OCI-LY7 (cell line): Measurements from ENCODE around the gene CUEDC2. TPM values are rescaled to one million over a fixed set of nuclear protein-coding genes. Genes with fewer than 3 reads are reported as not detected.

Source experiments
- Bru-seq: library from RNA; stranded (reverse); fragments of 400-500 nt; gene quantifications from one replicate; lab custom pipeline; 2021; lab: Mats Ljungman, UMichigan
- BruChase-seq, 2 experiments: library from RNA; stranded (reverse); fragments of 400-500 nt; gene quantifications; one replicate each; lab custom pipeline; 2021; lab: Mats Ljungman, UMichigan
- BruUV-seq: library from RNA; stranded (reverse); fragments of 400-500 nt; replicated peaks from 2 replicates; lab custom pipeline; 2021; lab: Mats Ljungman, UMichigan
- CTCF ChIA-PET: fragments of 300-600 bp; sonication (Branson Sonifier 250); formaldehyde crosslinking; loops from one replicate; lab custom pipeline; 2022; ENCODE audit warnings: antibody characterized with exemption; ENCODE audit not compliant: unreplicated experiment; lab: Charles Lee
- POLR2A ChIA-PET: fragments of 300-600 bp; sonication (Branson Sonifier 250); formaldehyde crosslinking; loops from one replicate; lab custom pipeline; 2022; ENCODE audit warnings: antibody characterized with exemption; lab: Charles Lee
- DNase-seq: peaks from one replicate; pipeline ENCODE4 v3.0.0-alpha.2; 2015; ENCODE audit warnings: low spot score
- H2AFZ ChIP-seq: fragments of 200-600 bp; sonication (generic), shearing (Covaris generic); 2 replicates; pipeline ENCODE4 v1.6.1; 2014; ENCODE audit warnings: mild to moderate bottlenecking, antibody characterized with exemption, low read length, moderate library complexity
- H3K27ac ChIP-seq: fragments of 200-600 bp; sonication (generic); 2 replicates; pipeline ENCODE4 v1.5.1; 2014; ENCODE audit warnings: mixed run types, low read depth, mild to moderate bottlenecking, moderate library complexity, low read length, inconsistent platforms; ENCODE audit not compliant: poor library complexity, severe bottlenecking
- H3K36me3 ChIP-seq: fragments of 200-600 bp; sonication (generic); 2 replicates; pipeline ENCODE4 v1.6.1; 2014; ENCODE audit warnings: mild to moderate bottlenecking, antibody characterized with exemption, low read length, moderate library complexity, mixed read lengths; ENCODE audit not compliant: insufficient read depth
- H3K4me1 ChIP-seq: fragments of 200-600 bp; sonication (generic); 2 replicates; pipeline ENCODE4 v1.5.1; 2014; ENCODE audit warnings: mild to moderate bottlenecking, low read length; ENCODE audit not compliant: insufficient read depth, poor library complexity, severe bottlenecking
- H3K4me2 ChIP-seq: fragments of 200-600 bp; sonication (generic); 2 replicates; pipeline ENCODE4 v1.6.1; 2014; ENCODE audit warnings: mild to moderate bottlenecking, low read length
- H3K4me3 ChIP-seq: fragments of 200-600 bp; sonication (generic); 2 replicates; pipeline ENCODE4 v1.5.1; 2014; ENCODE audit warnings: mild to moderate bottlenecking, low read depth, low read length; ENCODE audit not compliant: poor library complexity, severe bottlenecking
- H3K79me2 ChIP-seq: fragments of 200-600 bp; sonication (generic); 2 replicates; pipeline ENCODE4 v1.6.1; 2016; ENCODE audit warnings: low read depth, mild to moderate bottlenecking, low read length, moderate library complexity, mixed read lengths; ENCODE audit not compliant: insufficient read depth
- H3K9me2 ChIP-seq: fragments of 200-600 bp; sonication (generic); 2 replicates; pipeline ENCODE4 v1.6.1; 2016; ENCODE audit warnings: mild to moderate bottlenecking, low read length, mixed read lengths; ENCODE audit not compliant: insufficient read depth
- H3K9me3 ChIP-seq: fragments of 200-600 bp; sonication (generic); 2 replicates; pipeline ENCODE4 v1.6.1; 2014; ENCODE audit warnings: mild to moderate bottlenecking, mixed run types, low read length, mixed read lengths
- H4K20me1 ChIP-seq: fragments of 200-600 bp; sonication (generic); 2 replicates; pipeline ENCODE4 v1.6.1; 2014; ENCODE audit warnings: mild to moderate bottlenecking, antibody characterized with exemption, low read length, moderate library complexity, mixed read lengths; ENCODE audit not compliant: insufficient read depth
- CTCF ChIP-seq: fragments of 200-600 bp; sonication (generic); conservative IDR thresholded peaks from 2 replicates; pipeline ENCODE4 v1.5.1; 2014; ENCODE audit warnings: mild to moderate bottlenecking, antibody characterized with exemption, low read length, moderate library complexity, mixed read lengths
- EZH2phosphoT487 ChIP-seq: fragments of 200-600 bp; sonication (generic); IDR thresholded peaks from 2 replicates; pipeline ENCODE4 v1.6.1; 2018; ENCODE audit warnings: low read depth, borderline replicate concordance, mild to moderate bottlenecking, mixed run types, antibody characterized with exemption, low read length, moderate library complexity, mixed read lengths
- intact Hi-C: fragments of 100-400 bp; cut with micrococcal nuclease; formaldehyde crosslinking; loops from one replicate; pipeline ENCODE4 v1.10.0; 2022; ENCODE audit not compliant: unreplicated experiment
- long read RNA-seq: library from polyadenylated mRNA; stranded (forward); transcript quantifications from one replicate; pipeline ENCODE4 v2.0.0, GENCODE V29; 2022
- total RNA-seq, 2 experiments: library from RNA; depleted of rRNA in 1 of 2; stranded (reverse); fragments of >200 nt in 1 of 2; shearing (Covaris generic) in 1 of 2; gene quantifications; 2 replicates each; pipeline ENCODE4 v1.2.3, GENCODE V29; 2014 to 2022

CUEDC2 gene
- total RNA-seq (2014; rRNA removed; shearing (Covaris generic)) (48.9 and 61.0 TPM in 2 replicates), total RNA-seq (2022) (71.6 and 73.3 TPM in 2 replicates), Bru-seq, nascent RNA (percentile 63 among the genes with signal in this experiment), BruChase-seq, experiment 1, labeled RNA remaining after a 6-hour chase (percentile 81 among the genes with signal in this experiment), BruChase-seq, experiment 2, labeled RNA remaining after a 2-hour chase (percentile 67 among the genes with signal in this experiment)
- long read RNA-seq, transcript CUEDC2-201 (9 exons, 1,191 nt): major isoform, 107 of 133 reads
- long read RNA-seq, partial matches to known transcripts: 6 of 133 reads
- long read RNA-seq, other reads (novel, unspliced or antisense): 19 of 133 reads

GRCh38 chr10:102432162-102432950 is at the start of gene CUEDC2:
TSS of gene CUEDC2 (minus strand) at chr10:102432574. CDS start at chr10:102425188, 7,386 bp downstream.
- Histone ChIP-seq H3K27ac (peak within 1 kb of the TSS; percentile 41), H3K79me2 (peaks cover 14% of the 10 kb centered on the region; the same call in 1 of the 2 replicates), H4K20me1 (no peaks in the 10 kb centered on the region), H3K9me3 (no peaks in the 10 kb centered on the region), H3K9me2 (no peaks in the 10 kb centered on the region), H3K4me3 (peak within 1 kb of the TSS; percentile 88), H3K4me2 (peak within 1 kb of the TSS; percentile 100), H3K36me3 (no peaks in the 10 kb centered on the region), H2AFZ (peak within 1 kb of the TSS; percentile 83), H3K4me1 (peaks cover 19% of the 10 kb centered on the region)
- BruUV-seq: TSS peak; percentile 62
- CTCF ChIA-PET: interaction anchor here (0.7 to 1.1 kb wide), 5 partner anchors 12 to 262 kb away, joined by 3 to 5 read pairs (median 3); partner anchors contain the start of genes C10orf95 and FBXL15
- POLR2A ChIA-PET: interaction anchor here (0.5 to 2.4 kb wide), 17 partner anchors 9 to 751 kb away, joined by 3 to 13 read pairs (median 3); partner anchors contain the start of genes FBXL15 and NFKB2
- peak; percentile 98 for DNase-seq
- TF ChIP-seq CTCF: peak; percentile 37; the same call in 1 of the 2 replicates
- no peak for TF ChIP-seq EZH2phosphoT487
- intact Hi-C loops: loop anchor here (1.0 kb wide), 3 partner anchors 11 to 29 kb away; no protein-coding TSS in a partner anchor

GRCh38 chr10:102480396-102480795 is 48.0 kb upstream of the CUEDC2 start:
- Histone ChIP-seq H3K27ac (no peak overlapping the region), H3K4me1 (peaks cover 3% of the 10 kb centered on the region), H3K9me2 (no peaks in the 10 kb centered on the region), H4K20me1 (no peaks in the 10 kb centered on the region), H3K79me2 (no peaks in the 10 kb centered on the region), H3K36me3 (peaks cover 92% of the 10 kb centered on the region), H3K4me2 (no peak overlapping the region), H3K4me3 (no peak overlapping the region), H3K9me3 (no peaks in the 10 kb centered on the region), H2AFZ (no peak overlapping the region)
- BruUV-seq: no TSS peak
- TF ChIP-seq EZH2phosphoT487: no peak
- no peak for TF ChIP-seq CTCF
- DNase-seq: no peak
- intact Hi-C loops: no loop called here
- ChIA-PET CTCF (interaction anchor here (0.6 kb wide), 1 partner anchor 24 kb away, joined by 4 read pairs; the partner anchor contains the start of gene SUFU), POLR2A (no interaction called here)
